ENCODE measurements around the gene PDGFRB. TPM values are rescaled to one million over a fixed set of nuclear protein-coding genes. Genes with fewer than 3 reads are reported as not detected.

PDGFRB gene
- total and polyA plus RNA-seq, 4 donors = 5.2 to 13.1 (median 8.3) TPM

- Histone ChIP-seq H3K36me3 (ENCODE audit: control insufficient read depth in 4 of 4, insufficient read depth in 3 of 4, low read depth in 1 of 4, low read length in 3 of 4) (no peaks in the 10 kb centered on the region), H3K9ac (ENCODE audit: low read depth in 1 of 2, low read length in 2 of 2) (no peak overlapping the region), H3K4me3 (ENCODE audit: low read depth in 1 of 3, low read length in 3 of 3) (no peak overlapping the region), H3K4me1 (ENCODE audit: control insufficient read depth in 4 of 4, insufficient read depth in 4 of 4, low read length in 3 of 4) (peaks cover 1 to 14% (median 7%) of the 10 kb centered on the region in 4 donors), H3K27ac (ENCODE audit: low read depth in 1 of 2, low read length in 2 of 2) (peak overlapping the region in 1 of 2 donors; percentile 23), H3K27me3 (ENCODE audit: control insufficient read depth in 4 of 4, insufficient read depth in 4 of 4, low read length in 3 of 4) (no peaks in the 10 kb centered on the region), H3K9me3 (ENCODE audit: control insufficient read depth in 4 of 4, low read length in 3 of 4) (no peaks in the 10 kb centered on the region)
- TF ChIP-seq ATF3 (IDR thresholded peaks at IDR 0.05) = no peak
- no peak for TF ChIP-seq HNF4A (conservative IDR thresholded peaks at IDR 0.05)
- TF ChIP-seq HNF4G (IDR thresholded peaks at IDR 0.05) = no peak
- no peak for DNase-seq (ENCODE audit: low spot score)
- WGBS = 91% methylated on average over 14 of the region's 14 CpGs
Observed at GRCh38 chr5:150146862-150147601, 8.6 kb downstream of the PDGFRB start.

- TF ChIP-seq EGR1 (IDR thresholded peaks at IDR 0.05; ENCODE audit: low read depth in 2 of 2) = no peak
- TF ChIP-seq FOXA1 (IDR thresholded peaks at IDR 0.05) = no peak
- no peak for TF ChIP-seq RAD21 (IDR thresholded peaks at IDR 0.05)
- no peak for TF ChIP-seq ZBTB33 (IDR thresholded peaks at IDR 0.05)
- no peak for TF ChIP-seq TAF1 (conservative IDR thresholded peaks at IDR 0.05)
- no peak for TF ChIP-seq NR2F2 (IDR thresholded peaks at IDR 0.05)
- no peak for TF ChIP-seq ATF3 (IDR thresholded peaks at IDR 0.05)
- TF ChIP-seq SP1 (IDR thresholded peaks at IDR 0.05) = no peak
- no peak for TF ChIP-seq MAX (IDR thresholded peaks at IDR 0.05)
- no peak for TF ChIP-seq FOXA2 (IDR thresholded peaks at IDR 0.05)
- TF ChIP-seq REST (IDR thresholded peaks at IDR 0.05) = no peak
- TF ChIP-seq HNF4A (conservative IDR thresholded peaks at IDR 0.05) = no peak
- TF ChIP-seq JUND (IDR thresholded peaks at IDR 0.05) = no peak
- no peak for TF ChIP-seq HNF4G (IDR thresholded peaks at IDR 0.05)
- TF ChIP-seq GABPA (IDR thresholded peaks at IDR 0.05 in 1 of 2, conservative IDR thresholded peaks at IDR 0.05 in 1 of 2) = no peak
- no peak for TF ChIP-seq CTCF (IDR thresholded peaks at IDR 0.05; ENCODE audit: low read depth, low read length, missing input control)
- no peak for TF ChIP-seq YY1 (IDR thresholded peaks at IDR 0.05)
- TF ChIP-seq RXRA (IDR thresholded peaks at IDR 0.05) = no peak
- H3K9ac ChIP-seq (ENCODE audit: low read depth in 1 of 2, low read length in 2 of 2) = no peak overlapping the region
- no peak overlapping the region for H3K4me3 ChIP-seq (ENCODE audit: low read depth in 1 of 3, low read length in 3 of 3)
- no peaks in the 10 kb centered on the region for H3K27me3 ChIP-seq (ENCODE audit: control insufficient read depth in 4 of 4, insufficient read depth in 4 of 4, low read length in 3 of 4)
- H3K9me3 ChIP-seq (ENCODE audit: control insufficient read depth in 4 of 4, low read length in 3 of 4) = no peaks in the 10 kb centered on the region
- peaks cover 4 to 22% (median 12%) of the 10 kb centered on the region in 4 donors for H3K4me1 ChIP-seq (ENCODE audit: control insufficient read depth in 4 of 4, insufficient read depth in 4 of 4, low read length in 3 of 4)
- H3K36me3 ChIP-seq (ENCODE audit: control insufficient read depth in 4 of 4, insufficient read depth in 3 of 4, low read depth in 1 of 4, low read length in 3 of 4) = no peaks in the 10 kb centered on the region
- no peak overlapping the region for H3K27ac ChIP-seq (ENCODE audit: low read depth in 1 of 2, low read length in 2 of 2)
- WGBS = 92% methylated on average over 5 of the region's 5 CpGs
- DNase-seq (ENCODE audit: low spot score) = no peak
Observed at GRCh38 chr5:150146235-150146634, 9.4 kb downstream of the PDGFRB start.
